HG02759 (cell line): ENCODE results near the gene RXRG.

Source experiments
- ATAC-seq: cut with Tn5 transposase; IDR thresholded peaks from one replicate; pipeline ENCODE4 v1.9.1; 2021; ENCODE audit warnings: mild to moderate bottlenecking, moderate library complexity; ENCODE audit not compliant: unreplicated experiment

The RXRG gene

GRCh38 chr1:165452336-165453130 lies 7.6 kb upstream of the RXRG start:
- ATAC-seq = no peak

- ATAC-seq = no peak
Measured at GRCh38 chr1:165451691-165452090, 6.8 kb upstream of the RXRG start.

GRCh38 chr1:165449131-165449530 lies 4.2 kb upstream of the RXRG start:
- ATAC-seq = no peak

- ATAC-seq = no peak
Measured at GRCh38 chr1:165445388-165445787, 462 bp upstream of the RXRG start.

- no peak for ATAC-seq
Measured at GRCh38 chr1:165443539-165444311, 1.2 kb downstream of the RXRG start.

- ATAC-seq = no peak
Measured at GRCh38 chr1:165442653-165443052, 2.3 kb downstream of the RXRG start.

DNA sequence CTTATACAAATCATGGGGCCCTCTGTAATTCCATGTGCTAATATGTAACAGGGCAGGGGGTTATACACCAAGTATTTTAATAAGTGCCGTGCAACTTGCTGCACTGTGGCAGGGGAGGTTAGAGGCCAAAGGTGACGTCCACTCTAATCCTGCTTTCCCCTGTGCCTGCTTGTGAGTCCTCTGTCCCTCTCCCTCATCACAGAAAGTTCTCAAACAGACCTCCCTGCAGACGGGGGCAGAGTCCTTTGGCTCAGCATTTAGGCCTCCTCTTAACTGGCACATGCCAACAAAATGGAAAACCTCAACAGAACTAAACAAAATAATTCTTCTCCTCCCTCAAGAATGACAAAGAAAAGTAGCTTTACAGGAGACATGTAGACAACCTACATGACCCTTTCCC lies 2.9 kb downstream of the RXRG start:
- no peak for ATAC-seq

- ATAC-seq = no peak
Measured at GRCh38 chr1:165441166-165441880, 3.6 kb downstream of the RXRG start.

GRCh38 chr1:165439330-165439729 lies 5.6 kb downstream of the RXRG start:
- ATAC-seq = no peak

DNA sequence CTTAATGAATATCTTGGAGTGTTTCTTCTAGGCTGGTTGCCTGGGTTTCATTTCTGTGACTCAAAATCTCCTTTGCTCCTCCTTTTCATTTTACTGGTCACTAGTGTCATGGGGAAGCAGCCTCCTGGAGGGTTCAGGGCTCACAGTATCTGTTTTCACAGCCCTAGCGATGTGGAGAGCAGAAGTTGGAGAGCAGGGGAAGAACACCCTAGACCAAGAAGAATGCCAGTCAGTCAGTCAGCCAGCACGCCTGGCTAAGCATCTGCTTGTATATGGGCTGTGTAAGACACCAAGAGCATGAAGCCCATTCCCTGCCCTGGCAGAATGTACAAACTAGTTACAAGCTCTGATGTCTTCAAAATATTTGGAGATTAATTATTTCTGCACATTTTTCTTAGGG lies 7.9 kb downstream of the RXRG start:
- ATAC-seq = no peak

DNA sequence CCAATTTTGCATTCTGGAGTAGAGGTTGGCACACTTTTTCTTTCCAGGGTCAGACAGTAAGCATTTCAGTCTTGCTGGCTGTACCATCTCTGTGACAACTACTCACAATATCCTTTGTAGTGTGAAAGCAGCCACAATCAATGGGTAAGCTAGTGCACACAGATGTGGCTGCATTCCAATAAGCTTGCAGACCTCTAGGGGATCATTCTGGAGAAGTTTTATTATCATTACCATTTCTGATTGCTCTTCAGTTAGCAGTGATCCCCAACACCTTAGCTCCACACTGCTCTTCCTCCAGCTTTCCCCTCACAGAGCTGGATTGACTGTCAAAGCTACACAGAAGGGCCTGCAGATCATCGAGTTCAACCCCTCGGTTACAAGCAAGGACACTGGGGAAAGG lies 9.1 kb downstream of the RXRG start:
- no peak for ATAC-seq

DNA sequence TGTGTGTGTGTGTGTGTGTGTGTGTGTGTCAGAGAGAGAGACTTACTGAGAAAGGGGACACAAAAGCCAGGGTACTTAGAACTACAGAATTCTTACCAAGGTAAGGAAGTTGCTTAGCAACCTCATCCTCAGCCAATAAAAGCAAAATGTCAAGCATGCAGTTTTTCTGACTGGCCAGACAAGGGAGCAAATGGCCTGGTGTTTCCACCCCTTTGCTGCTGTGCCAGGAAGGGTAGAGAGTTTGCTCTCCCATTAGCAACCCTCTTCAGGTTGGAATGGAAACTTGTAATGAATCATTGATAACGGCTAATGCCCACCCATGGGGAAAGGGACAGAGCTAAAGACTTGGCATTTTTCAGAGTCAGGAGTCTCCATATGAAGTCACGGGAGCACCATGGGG lies 10.6 kb downstream of the RXRG start:
- no peak for ATAC-seq

GRCh38 chr1:165431079-165431478 lies 13.8 kb downstream of the RXRG start:
- ATAC-seq = peak; percentile 63

DNA sequence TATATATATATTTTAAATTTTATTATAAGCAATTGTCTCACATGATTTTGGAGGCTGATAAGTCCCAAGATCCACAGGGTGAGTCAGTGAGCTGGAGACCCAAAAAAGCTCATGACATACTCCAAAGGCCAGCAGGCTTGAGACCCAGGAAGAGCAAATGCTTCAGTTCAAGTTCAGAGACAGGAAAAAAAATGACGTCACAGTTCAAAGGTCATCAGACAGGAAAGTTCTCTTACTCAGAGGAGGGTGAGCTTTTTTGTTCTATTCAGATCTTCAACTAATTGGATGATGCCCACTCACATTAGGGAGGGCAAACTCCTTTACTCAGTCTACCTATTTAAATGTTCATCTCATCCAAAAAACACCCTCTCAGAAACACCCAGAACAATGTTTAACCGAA lies 18.2 kb downstream of the RXRG start:
- no peak for ATAC-seq

DNA sequence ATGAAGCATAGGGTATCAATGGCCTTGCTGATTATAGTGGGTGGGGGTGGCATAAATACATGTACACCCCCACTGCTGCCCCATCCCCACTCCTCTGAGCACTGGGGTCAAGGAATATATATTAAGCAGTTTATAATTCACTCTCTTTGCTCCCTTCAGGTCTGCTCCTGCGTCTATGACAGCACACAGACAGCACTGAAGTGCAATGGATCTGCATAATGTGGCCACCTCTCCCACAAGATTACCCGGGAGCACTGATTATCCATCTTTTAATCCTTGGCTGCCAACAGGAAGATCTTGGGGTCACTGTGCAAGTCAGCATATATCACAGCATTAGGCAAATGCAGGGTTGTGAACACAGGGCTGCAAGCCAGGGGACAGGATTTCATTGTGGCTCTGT lies 19.3 kb downstream of the RXRG start:
- no peak for ATAC-seq

GRCh38 chr1:165424454-165425216 lies 20.3 kb downstream of the RXRG start:
- ATAC-seq = peak; percentile 67

GRCh38 chr1:165423136-165423535 lies 21.8 kb downstream of the RXRG start:
- ATAC-seq = no peak

GRCh38 chr1:165420655-165421054 lies 24.3 kb downstream of the RXRG start:
- no peak for ATAC-seq

- no peak for ATAC-seq
Measured at GRCh38 chr1:165419839-165420238, 25.1 kb downstream of the RXRG start.

DNA sequence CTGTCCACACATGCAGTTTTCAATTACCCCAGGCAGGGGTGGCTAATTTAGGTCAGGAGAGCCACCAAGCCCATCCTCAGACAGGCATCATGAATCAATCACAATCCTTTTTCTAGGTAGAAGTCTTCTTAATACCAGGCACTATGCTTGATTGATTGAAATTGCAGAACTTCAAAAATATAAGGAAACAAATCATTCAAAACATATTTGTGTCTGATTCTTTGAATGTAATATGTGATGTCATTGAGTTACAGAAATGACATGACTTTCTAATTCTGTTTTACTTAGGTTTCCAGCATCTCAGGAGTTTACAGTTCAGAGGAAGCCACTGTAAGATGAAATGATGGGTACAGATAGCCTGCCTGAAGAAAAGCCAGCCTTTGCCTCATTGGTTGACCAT lies 26.7 kb downstream of the RXRG start:
- ATAC-seq = no peak

DNA sequence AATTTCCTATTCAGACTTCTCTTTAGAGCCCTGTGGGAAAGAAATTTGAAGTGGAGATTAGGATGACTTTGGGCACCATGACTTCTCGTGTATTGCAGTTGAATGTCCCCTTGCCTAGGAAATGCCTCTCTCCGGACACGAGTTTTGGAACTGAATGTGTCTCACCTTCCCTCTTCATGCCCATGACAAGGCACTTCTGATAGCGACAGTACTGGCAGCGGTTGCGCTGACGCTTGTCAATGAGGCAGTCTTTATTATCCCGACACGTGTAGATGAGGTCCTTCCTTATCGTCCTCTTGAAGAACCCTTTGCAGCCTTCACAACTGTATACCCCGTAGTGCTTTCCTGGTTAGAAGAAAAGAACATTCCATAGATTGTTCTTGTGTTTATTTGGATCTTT lies 28.1 kb downstream of the RXRG start:
- no peak for ATAC-seq
